B cell (primary cell): ENCODE results near the gene RRP15.

Experiments used
- EZH2 ChIP-seq: IDR thresholded peaks from 2 replicates; pipeline ENCODE4 v1.6.1; 2012; ENCODE audit warnings: borderline replicate concordance, low read depth, mild to moderate bottlenecking, moderate library complexity, low read length; ENCODE audit not compliant: insufficient read depth, poor library complexity, severe bottlenecking
- TF ChIP-seq, protein P1 (sequence below): fragments of 200-600 bp; IDR thresholded peaks from one replicate; pipeline ENCODE4 v1.8.0; 2022; ENCODE audit warnings: antibody characterized with exemption, mild to moderate bottlenecking

- TF ChIP-seq, protein P1, sequence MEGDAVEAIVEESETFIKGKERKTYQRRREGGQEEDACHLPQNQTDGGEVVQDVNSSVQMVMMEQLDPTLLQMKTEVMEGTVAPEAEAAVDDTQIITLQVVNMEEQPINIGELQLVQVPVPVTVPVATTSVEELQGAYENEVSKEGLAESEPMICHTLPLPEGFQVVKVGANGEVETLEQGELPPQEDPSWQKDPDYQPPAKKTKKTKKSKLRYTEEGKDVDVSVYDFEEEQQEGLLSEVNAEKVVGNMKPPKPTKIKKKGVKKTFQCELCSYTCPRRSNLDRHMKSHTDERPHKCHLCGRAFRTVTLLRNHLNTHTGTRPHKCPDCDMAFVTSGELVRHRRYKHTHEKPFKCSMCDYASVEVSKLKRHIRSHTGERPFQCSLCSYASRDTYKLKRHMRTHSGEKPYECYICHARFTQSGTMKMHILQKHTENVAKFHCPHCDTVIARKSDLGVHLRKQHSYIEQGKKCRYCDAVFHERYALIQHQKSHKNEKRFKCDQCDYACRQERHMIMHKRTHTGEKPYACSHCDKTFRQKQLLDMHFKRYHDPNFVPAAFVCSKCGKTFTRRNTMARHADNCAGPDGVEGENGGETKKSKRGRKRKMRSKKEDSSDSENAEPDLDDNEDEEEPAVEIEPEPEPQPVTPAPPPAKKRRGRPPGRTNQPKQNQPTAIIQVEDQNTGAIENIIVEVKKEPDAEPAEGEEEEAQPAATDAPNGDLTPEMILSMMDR = no peak
- no peak for TF ChIP-seq EZH2
These were observed 56.2 kb downstream of the RRP15 start for GRCh38 chr1:218341325-218341724.
